K562 (cell line): ENCODE data around the gene FNDC1.

Source experiments
- ARHGAP35 ChIP-seq: fragments of 450-650 bp; IDR thresholded peaks from 2 replicates; pipeline ENCODE4 v1.6.1; 2018; ENCODE audit not compliant: partially characterized antibody
- EP300 ChIP-seq: IDR thresholded peaks from 2 replicates; pipeline ENCODE4 v1.6.1; 2012; ENCODE audit warnings: low read length, improper control_type of control experiment
- FOXM1 ChIP-seq, 2 experiments: fragments of 450-650 bp in 1 of 2; sonication (generic) in 1 of 2; formaldehyde crosslinking in 1 of 2; IDR thresholded peaks; 2 replicates each; pipeline versions ENCODE4 v1.6.1 to v1.9.0; 2017 to 2022; ENCODE audit warnings: low read depth in 2 of 2, mild to moderate bottlenecking in 2 of 2, missing genetic modification reagents in 1 of 2, moderate library complexity in 1 of 2
- NCOA6 ChIP-seq: fragments of 450-650 bp; IDR thresholded peaks from 2 replicates; pipeline ENCODE4 v1.6.1; 2017; ENCODE audit warnings: mild to moderate bottlenecking
- RHOXF2B ChIP-seq: fragments of 250-450 bp; sonication (Bioruptor Pico); conservative IDR thresholded peaks from 2 replicates; pipeline ENCODE4 v1.5.1; 2021
- TEAD4 ChIP-seq, 2 experiments: sonication (generic) in 1 of 2; formaldehyde crosslinking in 1 of 2; IDR thresholded peaks; 2 replicates each; pipeline versions ENCODE4 v1.6.1 to v1.8.0; 2012 to 2022; ENCODE audit warnings: borderline replicate concordance in 1 of 2, inconsistent platforms in 1 of 2, low read length in 1 of 2, mild to moderate bottlenecking in 1 of 2, missing genetic modification reagents in 1 of 2
- TFAM ChIP-seq: fragments of 250-450 bp; sonication (Bioruptor Pico); conservative IDR thresholded peaks from 2 replicates; pipeline ENCODE4 v1.5.0; 2021; ENCODE audit warnings: mild to moderate bottlenecking, moderate library complexity
- ZNF184 ChIP-seq: sonication (generic); formaldehyde crosslinking; IDR thresholded peaks from 2 replicates; pipeline ENCODE4 v1.5.0; 2020; ENCODE audit warnings: missing genetic modification reagents
- TF ChIP-seq, protein P1 (sequence below), 3 experiments: IDR thresholded peaks in 2 of 3; conservative IDR thresholded peaks in 1 of 3; 2 replicates each; pipeline ENCODE4 v1.5.1; 2011 to 2012; ENCODE audit warnings: low read length in 3 of 3, mild to moderate bottlenecking in 3 of 3, control low read depth in 2 of 3, improper control_type of control experiment in 1 of 3, inconsistent platforms in 1 of 3, low read depth in 1 of 3, mixed read lengths in 1 of 3, moderate library complexity in 1 of 3; ENCODE audit not compliant: insufficient read depth in 2 of 3
- TF ChIP-seq, protein P2 (sequence below): fragments of 450-650 bp; formaldehyde crosslinking; IDR thresholded peaks from 2 replicates; pipeline ENCODE4 v1.4.0; 2020; ENCODE audit warnings: mild to moderate bottlenecking, mixed read lengths

DNA sequence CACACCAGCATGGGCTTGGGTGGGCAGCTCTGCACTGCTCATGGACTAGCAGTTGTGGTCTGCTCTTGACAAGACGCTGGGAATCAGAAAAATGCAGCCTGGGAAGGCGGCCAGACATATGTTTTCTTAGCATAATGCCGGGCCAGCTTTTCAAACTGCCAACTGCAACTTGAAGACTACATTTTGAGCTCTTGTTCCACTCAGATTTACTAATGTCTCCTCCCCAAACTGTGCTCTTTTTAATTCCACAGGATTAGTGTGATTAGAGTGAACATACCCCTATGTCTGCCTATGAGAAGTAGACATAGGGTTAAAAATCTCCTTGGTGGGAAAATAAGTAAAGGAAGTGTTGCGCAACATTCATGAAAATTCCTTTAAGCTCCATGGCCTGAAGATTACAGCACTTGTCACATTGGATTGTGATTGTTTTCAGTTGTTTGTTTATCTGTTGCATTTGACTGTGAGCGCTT is 5.3 kb upstream of the FNDC1 start:
- TF ChIP-seq EP300 (no peak), RHOXF2B (no peak), ARHGAP35 (no peak), NCOA6 (no peak), TFAM (no peak), ZNF184 (CRISPR knock-in tag) (no peak), FOXM1 (IDR thresholded peaks at IDR 0.05; ENCODE audit: low read depth) (no peak), FOXM1 (CRISPR knock-in tag; IDR thresholded peaks at IDR 0.05; ENCODE audit: low read depth) (no peak), TEAD4 (IDR thresholded peaks at IDR 0.05; ENCODE audit: low read length) (no peak), TEAD4 (CRISPR knock-in tag; IDR thresholded peaks at IDR 0.05; ENCODE audit: borderline replicate concordance) (no peak)
- TF ChIP-seq, protein P1, sequence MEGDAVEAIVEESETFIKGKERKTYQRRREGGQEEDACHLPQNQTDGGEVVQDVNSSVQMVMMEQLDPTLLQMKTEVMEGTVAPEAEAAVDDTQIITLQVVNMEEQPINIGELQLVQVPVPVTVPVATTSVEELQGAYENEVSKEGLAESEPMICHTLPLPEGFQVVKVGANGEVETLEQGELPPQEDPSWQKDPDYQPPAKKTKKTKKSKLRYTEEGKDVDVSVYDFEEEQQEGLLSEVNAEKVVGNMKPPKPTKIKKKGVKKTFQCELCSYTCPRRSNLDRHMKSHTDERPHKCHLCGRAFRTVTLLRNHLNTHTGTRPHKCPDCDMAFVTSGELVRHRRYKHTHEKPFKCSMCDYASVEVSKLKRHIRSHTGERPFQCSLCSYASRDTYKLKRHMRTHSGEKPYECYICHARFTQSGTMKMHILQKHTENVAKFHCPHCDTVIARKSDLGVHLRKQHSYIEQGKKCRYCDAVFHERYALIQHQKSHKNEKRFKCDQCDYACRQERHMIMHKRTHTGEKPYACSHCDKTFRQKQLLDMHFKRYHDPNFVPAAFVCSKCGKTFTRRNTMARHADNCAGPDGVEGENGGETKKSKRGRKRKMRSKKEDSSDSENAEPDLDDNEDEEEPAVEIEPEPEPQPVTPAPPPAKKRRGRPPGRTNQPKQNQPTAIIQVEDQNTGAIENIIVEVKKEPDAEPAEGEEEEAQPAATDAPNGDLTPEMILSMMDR (IDR thresholded peaks at IDR 0.05 in 2 of 3, conservative IDR thresholded peaks at IDR 0.05 in 1 of 3; ENCODE audit: insufficient read depth in 2 of 3, low read depth in 1 of 3, low read length in 3 of 3), result no peak
- TF ChIP-seq, protein P2, sequence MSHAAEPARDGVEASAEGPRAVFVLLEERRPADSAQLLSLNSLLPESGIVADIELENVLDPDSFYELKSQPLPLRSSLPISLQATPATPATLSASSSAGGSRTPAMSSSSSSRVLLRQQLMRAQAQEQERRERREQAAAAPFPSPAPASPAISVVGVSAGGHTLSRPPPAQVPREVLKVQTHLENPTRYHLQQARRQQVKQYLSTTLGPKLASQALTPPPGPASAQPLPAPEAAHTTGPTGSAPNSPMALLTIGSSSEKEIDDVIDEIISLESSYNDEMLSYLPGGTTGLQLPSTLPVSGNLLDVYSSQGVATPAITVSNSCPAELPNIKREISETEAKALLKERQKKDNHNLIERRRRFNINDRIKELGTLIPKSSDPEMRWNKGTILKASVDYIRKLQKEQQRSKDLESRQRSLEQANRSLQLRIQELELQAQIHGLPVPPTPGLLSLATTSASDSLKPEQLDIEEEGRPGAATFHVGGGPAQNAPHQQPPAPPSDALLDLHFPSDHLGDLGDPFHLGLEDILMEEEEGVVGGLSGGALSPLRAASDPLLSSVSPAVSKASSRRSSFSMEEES (CRISPR knock-in tag), result no peak
